LNCaP clone FGC (cell line): ENCODE results near the gene SCN2B.

Source experiments
- DNase-seq: peaks from one replicate; pipeline ENCODE4 v3.0.0-alpha.2; 2011; ENCODE audit warnings: low read depth
- H3K4me3 ChIP-seq: 2 replicates; pipeline ENCODE4 v1.5.1; 2011; ENCODE audit warnings: mild to moderate bottlenecking, low read depth, low read length, control low read depth
- CTCF ChIP-seq: IDR thresholded peaks from 2 replicates; pipeline ENCODE4 v1.5.1; 2012; ENCODE audit warnings: mild to moderate bottlenecking; ENCODE audit not compliant: control insufficient read depth, insufficient read depth; ENCODE audit errors: extremely low read depth

The SCN2B gene

GRCh38 chr11:118168751-118169150 is 7.7 kb downstream of the SCN2B start:
- no peak overlapping the region for H3K4me3 ChIP-seq
- no peak for DNase-seq
- TF ChIP-seq CTCF, result no peak

DNA sequence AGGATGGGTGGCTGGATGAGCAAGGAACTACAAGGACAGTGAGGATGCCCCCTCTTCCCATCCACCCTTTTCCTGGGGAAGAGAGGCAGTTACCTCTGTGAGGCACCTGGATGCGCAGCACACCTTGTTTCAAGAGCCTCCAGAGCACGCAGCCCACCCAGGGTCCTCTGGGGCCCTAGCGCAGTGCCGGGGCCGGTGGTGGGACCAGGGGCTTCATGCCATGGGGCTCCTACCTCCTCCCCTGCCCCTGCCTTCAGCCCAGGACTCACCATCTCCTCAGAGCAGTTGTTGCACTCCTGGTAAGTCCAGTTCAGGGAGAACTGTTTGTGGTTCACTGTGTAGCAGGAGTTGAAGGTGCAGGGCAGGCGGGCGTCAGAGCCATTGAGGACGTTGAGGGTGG is 8.1 kb downstream of the SCN2B start:
- TF ChIP-seq CTCF, result no peak
- H3K4me3 ChIP-seq, result no peak overlapping the region

DNA sequence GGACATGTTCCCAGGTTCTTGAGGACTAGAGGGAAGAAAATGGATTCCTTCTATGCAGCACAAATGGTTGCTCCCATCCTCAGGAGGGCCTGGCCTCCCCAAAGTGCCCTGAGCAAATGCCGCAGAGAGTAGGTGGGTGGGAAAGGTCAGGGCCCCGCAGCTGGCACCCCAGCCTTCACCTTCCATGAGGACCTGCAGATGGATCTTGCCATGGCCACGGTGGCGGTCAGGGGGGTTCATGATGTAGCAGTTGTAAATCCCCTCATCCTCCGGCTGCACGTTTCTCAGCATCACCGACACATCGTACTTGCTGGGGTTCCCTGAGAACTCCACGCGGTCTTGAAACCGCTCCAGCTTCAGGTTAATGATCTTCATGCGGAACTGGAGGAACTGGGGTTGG is 8.5 kb downstream of the SCN2B start:
- TF ChIP-seq CTCF, result no peak
- DNase-seq, result no peak
- no peak overlapping the region for H3K4me3 ChIP-seq

More for the DNA sequence above, 8.1 kb downstream of the SCN2B start:
- no peak for DNase-seq

- TF ChIP-seq CTCF, result no peak
- H3K4me3 ChIP-seq, result no peak overlapping the region
- no peak for DNase-seq
Observed at GRCh38 chr11:118167253-118167652, 9.2 kb downstream of the SCN2B start.

GRCh38 chr11:118166641-118167040 is 9.8 kb downstream of the SCN2B start:
- no peak for DNase-seq
- no peak for TF ChIP-seq CTCF
- no peak overlapping the region for H3K4me3 ChIP-seq

- H3K4me3 ChIP-seq, result no peak overlapping the region
- no peak for TF ChIP-seq CTCF
- DNase-seq, result no peak
Observed at GRCh38 chr11:118164885-118165284, 11.6 kb downstream of the SCN2B start.

DNA sequence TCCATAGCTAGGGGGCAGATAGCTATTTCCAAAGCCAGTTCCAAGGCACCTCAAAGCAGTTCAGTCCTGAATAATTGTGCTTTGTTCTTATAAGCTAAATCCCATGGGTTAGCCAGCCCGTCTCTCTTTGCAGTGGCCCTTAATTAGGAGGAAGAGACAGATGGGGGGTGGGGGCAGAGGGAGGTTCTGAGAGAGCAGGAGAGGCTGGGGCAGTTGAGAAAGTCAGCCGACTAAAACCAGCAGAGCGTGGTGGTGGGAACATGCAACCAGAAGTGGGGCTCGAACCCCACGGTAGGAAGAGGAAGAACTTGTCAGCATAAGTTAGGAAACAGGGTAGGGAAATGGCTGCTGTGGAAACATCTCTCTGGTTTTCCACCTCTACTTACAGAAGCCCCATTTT is 12.9 kb downstream of the SCN2B start:
- no peak for DNase-seq
- no peak for TF ChIP-seq CTCF
- no peak overlapping the region for H3K4me3 ChIP-seq
